ENCODE results near the gene RAB6A.
"Not testable (repeated sequence)": the region's sequence is repeated elsewhere in the genome, so short reads cannot be mapped to it uniquely, and the experiment has no call there.

The RAB6A gene

DNA sequence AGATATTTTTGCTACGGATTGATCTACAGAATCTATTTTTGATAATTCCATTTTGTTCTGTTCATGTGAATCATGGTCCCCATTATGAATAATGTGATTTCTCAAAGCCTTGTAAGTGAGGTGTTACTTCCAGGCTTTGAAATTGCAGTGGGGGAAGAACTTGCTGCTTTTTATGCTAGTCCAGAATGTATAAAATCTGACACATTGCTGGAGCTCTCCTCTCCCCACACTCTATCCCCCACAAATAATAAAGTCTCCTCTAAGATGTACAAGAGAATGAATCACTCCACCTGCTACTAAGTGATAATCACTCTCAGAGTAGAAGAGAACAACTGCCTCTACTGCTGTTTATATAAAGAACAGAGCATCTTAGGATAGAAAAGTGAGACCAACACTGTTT, 5.9 kb upstream of the RAB6A start:
- no peak for DNase-seq (ENCODE audit: low read depth in 2 of 2, low spot score in 1 of 2)

- no peak for DNase-seq (ENCODE audit: low read depth in 2 of 2, low spot score in 1 of 2)
These were observed 1.9 kb upstream of the RAB6A start for GRCh38 chr11:73762732-73763131.

DNA sequence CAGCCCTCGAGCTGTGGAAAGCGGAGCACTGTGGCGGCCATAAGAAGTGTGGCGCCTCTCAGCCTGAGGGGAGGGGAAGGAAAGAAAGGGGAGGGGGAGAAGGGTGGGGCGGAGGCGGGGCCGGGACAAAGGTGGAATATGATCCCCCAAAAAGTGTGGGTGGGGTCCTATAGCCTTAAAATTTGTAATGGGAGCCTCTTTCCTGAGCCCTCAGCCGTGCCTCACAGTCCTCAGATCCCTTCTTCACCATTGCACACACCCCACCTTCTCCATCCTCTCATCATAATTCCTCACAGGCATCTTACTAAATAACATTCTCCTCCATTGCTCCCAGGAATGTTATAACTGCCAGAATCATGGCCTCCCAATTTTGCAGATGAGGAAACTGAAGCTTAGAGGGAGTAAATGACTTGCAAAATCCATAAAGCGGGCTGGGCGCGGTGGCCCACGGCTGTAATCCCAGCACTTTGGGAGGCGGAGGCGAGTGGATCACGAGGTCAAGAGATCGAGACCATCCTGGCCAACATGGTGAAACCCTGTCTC, 600 bp upstream of the RAB6A start:
- no peak for DNase-seq (ENCODE audit: low read depth in 2 of 2, low spot score in 1 of 2)

- no peak for DNase-seq (ENCODE audit: low read depth in 2 of 2, low spot score in 1 of 2)
These were observed 667 bp downstream of the RAB6A start for GRCh38 chr11:73760135-73760678.

GRCh38 chr11:73759610-73760134, 1.2 kb downstream of the RAB6A start:
- no peak for DNase-seq (ENCODE audit: low read depth in 2 of 2, low spot score in 1 of 2)

DNA sequence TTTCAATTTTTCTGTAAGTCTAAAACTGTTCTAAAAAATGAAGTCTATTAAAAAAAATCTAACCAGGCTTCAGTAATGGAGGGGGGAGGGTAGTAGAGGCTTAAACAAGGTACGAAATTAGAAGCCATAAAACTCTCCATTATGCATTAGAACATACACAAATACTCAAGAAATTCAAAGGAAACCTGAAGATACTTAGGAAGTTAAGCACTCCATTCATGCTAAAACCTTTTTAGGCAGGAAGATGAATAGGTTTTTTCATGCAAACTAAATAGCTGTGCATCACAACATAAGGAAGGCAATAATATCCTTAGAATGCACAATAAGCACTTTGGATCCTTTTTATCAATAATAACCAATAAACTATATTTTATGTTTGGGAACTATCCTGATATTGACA, 2.4 kb downstream of the RAB6A start:
- no peak for DNase-seq (ENCODE audit: low read depth in 2 of 2, low spot score in 1 of 2)

DNA sequence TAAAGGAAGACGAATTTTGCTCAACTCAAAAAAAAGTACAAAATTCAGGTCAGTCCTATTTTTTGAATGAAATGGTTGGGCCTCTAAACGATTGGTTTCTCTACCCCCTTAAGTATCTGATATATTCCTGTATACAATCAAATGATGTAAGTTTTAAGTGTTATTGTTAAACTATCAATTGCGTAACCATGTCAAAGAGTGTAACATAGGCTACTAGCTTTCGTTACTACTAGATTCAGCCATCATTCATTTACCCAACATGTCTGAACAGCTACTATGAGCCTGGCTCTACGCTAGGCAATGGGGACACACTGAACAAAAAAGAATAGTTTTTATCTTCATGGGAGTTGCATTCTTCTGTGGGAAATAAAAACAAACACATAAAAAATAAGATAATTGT, 3.3 kb downstream of the RAB6A start:
- DNase-seq (ENCODE audit: low read depth in 2 of 2, low spot score in 1 of 2), result no peak

- no peak for DNase-seq (ENCODE audit: low read depth in 2 of 2, low spot score in 1 of 2)
These were observed 5.2 kb downstream of the RAB6A start for GRCh38 chr11:73755670-73756069.

DNA sequence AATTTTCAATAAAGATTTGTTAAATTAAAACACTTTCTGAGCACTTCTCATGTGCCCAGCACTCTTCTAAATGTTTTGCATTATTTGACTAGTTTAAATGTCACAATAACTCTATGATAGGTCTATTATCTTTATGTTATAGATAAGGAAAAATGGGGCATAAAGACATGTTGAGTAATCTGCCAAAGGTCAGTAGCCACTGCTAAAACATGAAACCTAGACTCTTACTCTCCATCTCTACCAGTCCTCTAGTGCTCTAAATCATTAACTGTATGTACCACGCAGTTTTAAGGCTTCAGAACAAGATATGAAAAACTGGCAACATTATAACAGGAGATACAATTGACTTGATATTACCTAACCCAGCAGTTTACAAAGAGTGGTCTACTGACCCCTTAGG, 6.9 kb downstream of the RAB6A start:
- DNase-seq (ENCODE audit: low read depth in 2 of 2, low spot score in 1 of 2), result no peak

- no peak for DNase-seq (ENCODE audit: low read depth in 2 of 2, low spot score in 1 of 2)
These were observed 8.0 kb downstream of the RAB6A start for GRCh38 chr11:73752903-73753302.

- no peak for DNase-seq (ENCODE audit: low read depth in 2 of 2, low spot score in 1 of 2)
These were observed 8.5 kb downstream of the RAB6A start for GRCh38 chr11:73752216-73752867.

DNA sequence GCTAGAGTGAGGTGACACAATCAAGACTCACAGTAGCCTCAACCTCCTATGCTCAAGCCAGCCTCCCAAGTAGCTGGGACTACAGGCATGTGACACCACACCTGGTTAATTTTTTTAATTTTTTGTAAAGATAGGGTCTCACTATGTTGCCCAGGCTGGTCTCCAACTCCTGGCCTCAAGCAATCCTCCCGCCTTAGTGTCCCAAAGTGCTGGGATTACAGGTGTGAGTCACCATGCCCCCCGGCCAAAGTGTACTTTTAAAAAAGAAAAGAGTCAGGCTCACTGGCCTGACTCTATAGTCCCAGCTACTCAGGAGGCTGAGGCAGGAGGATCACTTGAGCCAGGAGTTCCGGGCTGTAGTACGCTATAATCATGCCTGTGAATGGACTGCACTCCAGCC, 10.0 kb downstream of the RAB6A start:
- not testable (repeated sequence) for DNase-seq (ENCODE audit: low read depth in 2 of 2, low spot score in 1 of 2)

- no peak for DNase-seq (ENCODE audit: low read depth in 2 of 2, low spot score in 1 of 2)
These were observed 10.6 kb downstream of the RAB6A start for GRCh38 chr11:73750228-73750627.

GRCh38 chr11:73749118-73749517, 11.8 kb downstream of the RAB6A start:
- no peak for DNase-seq (ENCODE audit: low read depth in 2 of 2, low spot score in 1 of 2)

DNA sequence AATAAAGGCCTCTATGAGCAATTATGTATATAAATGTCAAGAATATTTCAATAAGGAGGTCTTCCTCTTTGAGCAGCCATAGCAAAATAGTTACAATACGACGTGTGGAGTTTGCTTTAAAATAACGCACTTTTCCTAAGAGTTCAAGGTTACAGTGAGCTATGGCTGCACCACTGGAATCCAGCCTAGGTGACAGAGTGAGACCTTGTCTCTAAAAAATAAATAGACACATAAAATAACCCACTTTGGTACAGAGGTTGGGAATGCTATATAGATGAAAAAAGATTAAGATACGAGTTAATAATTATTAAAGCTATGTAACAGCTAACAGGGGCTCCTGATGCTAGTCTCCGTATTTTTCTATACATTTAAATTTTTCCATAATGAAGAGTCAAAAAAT, 12.6 kb downstream of the RAB6A start:
- no peak for DNase-seq (ENCODE audit: low read depth in 2 of 2, low spot score in 1 of 2)

GRCh38 chr11:73747762-73748161, 13.1 kb downstream of the RAB6A start:
- DNase-seq (ENCODE audit: low read depth in 2 of 2, low spot score in 1 of 2), result no peak

- no peak for DNase-seq (ENCODE audit: low read depth in 2 of 2, low spot score in 1 of 2)
These were observed 14.2 kb downstream of the RAB6A start for GRCh38 chr11:73746701-73747100.

DNA sequence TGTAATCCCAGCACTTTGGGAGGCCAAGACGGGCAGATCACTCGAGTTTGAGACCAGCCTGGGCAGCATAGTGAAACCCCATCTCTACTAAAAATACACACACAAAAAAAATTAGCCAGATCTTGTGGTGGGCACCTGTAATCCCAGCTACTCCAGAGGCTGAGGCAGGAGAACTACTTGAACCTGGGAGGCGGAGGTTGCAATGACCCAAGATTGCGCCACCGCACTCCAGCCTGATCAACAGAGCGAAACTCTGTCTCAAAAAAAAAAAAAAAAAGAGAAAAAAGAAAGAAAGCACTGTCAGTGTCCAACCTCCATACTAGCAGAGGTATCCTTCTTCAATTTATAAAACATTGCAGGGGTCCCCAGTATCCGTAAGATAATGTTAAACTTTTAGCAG, 17.8 kb downstream of the RAB6A start:
- no peak for DNase-seq (ENCODE audit: low read depth in 2 of 2, low spot score in 1 of 2)

DNA sequence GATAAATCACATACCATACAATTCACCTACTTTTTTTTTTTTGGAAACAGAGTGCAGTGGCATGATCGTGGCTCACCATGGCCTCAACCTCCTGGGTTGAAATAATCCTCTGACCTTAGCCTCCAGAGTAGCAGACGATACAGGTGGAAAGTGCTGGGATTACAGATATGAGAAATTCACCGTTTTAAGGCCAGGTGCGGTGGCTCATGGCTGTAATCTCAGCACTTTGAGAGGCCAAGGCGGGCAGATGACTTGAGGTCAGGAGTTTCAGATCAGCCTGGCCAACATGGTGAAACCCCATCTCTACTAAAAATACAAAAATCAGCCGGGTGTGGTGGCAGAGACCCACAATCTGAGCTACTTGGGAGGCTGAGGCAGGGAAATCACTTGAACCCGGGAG, 24.9 kb downstream of the RAB6A start:
- not testable (repeated sequence) for DNase-seq (ENCODE audit: low read depth in 2 of 2, low spot score in 1 of 2)

DNA sequence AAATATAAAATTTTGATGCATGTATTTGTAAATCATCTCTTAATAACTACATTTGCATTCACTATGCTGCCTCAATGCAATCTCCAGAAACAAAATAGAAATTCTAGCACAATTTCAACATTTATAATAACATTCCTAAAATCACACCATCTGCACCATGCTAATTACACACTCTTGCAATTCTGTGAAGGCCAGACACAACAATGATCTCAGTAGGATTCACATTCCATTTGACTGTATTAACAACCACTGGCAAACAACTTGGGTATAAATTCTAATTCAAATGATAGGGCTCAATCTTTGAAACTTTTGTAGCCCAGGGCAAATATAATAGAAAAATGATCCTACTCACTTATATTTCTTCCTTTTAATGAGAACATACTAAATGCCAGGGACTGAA, 25.9 kb downstream of the RAB6A start:
- DNase-seq (ENCODE audit: low read depth in 2 of 2, low spot score in 1 of 2), result no peak

DNA sequence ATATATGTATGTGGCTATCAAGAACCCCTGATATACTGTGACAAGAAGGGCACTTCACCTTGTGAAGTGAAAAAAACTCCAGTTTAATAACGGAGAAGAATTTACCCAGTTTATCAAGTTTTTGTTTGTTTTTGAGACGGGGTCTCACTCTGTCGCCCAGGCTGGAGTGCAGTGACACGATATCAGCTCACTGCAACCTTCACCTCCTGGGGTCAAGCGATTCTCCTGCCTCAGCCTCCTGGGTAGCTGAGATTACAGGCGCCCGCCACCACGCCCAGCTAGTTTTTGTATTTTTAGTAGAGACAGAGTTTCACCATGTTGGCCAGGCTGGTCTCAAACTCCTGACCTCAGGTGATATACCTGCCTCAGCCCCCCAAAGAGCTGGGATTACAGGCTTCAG, 26.9 kb downstream of the RAB6A start:
- DNase-seq (ENCODE audit: low read depth in 2 of 2, low spot score in 1 of 2), result not testable (repeated sequence)

- DNase-seq (ENCODE audit: low read depth in 2 of 2, low spot score in 1 of 2), result not testable (repeated sequence)
These were observed 27.9 kb downstream of the RAB6A start for GRCh38 chr11:73732936-73733335.
